Embryonic facial prominence (tissue), 1 donor: ENCODE measurements around the gene MAPT.

ENCODE experiments used
- DNase-seq: peaks from one replicate; pipeline ENCODE4 v3.0.0-alpha.2; 2016; ENCODE audit errors: extremely low spot score

Gene MAPT

DNA sequence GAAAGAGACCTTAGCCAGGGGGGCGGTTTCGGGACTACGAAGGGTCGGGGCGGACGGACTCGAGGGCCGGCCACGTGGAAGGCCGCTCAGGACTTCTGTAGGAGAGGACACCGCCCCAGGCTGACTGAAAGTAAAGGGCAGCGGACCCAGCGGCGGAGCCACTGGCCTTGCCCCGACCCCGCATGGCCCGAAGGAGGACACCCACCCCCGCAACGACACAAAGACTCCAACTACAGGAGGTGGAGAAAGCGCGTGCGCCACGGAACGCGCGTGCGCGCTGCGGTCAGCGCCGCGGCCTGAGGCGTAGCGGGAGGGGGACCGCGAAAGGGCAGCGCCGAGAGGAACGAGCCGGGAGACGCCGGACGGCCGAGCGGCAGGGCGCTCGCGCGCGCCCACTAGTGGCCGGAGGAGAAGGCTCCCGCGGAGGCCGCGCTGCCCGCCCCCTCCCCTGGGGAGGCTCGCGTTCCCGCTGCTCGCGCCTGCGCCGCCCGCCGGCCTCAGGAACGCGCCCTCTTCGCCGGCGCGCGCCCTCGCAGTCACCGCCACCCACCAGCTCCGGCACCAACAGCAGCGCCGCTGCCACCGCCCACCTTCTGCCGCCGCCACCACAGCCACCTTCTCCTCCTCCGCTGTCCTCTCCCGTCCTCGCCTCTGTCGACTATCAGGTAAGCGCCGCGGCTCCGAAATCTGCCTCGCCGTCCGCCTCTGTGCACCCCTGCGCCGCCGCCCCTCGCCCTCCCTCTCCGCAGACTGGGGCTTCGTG is at the start of gene MAPT:
TSS of gene MAPT (plus strand) at position 533 of the 763 bp plus-strand sequence. CDS start 67,784 bp downstream, outside the sequence.
- DNase-seq: peak; percentile 83

DNA sequence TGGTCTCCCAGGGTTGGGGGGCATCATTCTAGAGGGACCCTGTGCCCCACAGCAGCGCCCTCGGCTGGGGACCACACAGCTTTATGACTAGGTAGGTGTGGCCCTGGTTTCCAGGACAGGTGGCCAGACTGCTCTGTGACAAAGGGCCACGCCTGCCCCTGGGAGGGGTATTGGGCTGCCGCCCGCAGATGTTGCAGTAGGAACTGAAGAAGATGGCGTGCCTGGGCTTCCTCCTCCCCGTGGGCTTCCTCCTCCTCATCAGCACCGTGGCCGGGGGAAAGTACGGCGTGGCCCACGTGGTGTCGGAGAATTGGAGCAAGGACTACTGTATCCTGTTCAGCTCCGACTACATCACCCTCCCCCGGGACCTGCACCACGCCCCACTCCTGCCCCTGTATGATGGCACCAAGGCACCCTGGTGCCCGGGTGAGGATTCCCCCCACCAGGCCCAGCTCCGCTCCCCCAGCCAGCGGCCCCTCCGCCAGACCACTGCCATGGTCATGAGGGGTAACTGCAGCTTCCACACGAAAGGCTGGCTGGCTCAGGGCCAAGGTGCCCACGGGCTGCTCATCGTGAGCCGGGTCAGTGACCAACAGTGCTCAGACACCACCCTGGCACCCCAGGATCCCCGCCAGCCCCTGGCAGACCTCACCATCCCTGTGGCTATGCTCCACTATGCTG is 49.5 kb upstream of the MAPT start, which contains the start of gene SPPL2C:
TSS of gene SPPL2C (plus strand) at position 187 of the 681 bp plus-strand sequence. CDS start at position 213, 26 bp downstream.
- no peak for DNase-seq

DNA sequence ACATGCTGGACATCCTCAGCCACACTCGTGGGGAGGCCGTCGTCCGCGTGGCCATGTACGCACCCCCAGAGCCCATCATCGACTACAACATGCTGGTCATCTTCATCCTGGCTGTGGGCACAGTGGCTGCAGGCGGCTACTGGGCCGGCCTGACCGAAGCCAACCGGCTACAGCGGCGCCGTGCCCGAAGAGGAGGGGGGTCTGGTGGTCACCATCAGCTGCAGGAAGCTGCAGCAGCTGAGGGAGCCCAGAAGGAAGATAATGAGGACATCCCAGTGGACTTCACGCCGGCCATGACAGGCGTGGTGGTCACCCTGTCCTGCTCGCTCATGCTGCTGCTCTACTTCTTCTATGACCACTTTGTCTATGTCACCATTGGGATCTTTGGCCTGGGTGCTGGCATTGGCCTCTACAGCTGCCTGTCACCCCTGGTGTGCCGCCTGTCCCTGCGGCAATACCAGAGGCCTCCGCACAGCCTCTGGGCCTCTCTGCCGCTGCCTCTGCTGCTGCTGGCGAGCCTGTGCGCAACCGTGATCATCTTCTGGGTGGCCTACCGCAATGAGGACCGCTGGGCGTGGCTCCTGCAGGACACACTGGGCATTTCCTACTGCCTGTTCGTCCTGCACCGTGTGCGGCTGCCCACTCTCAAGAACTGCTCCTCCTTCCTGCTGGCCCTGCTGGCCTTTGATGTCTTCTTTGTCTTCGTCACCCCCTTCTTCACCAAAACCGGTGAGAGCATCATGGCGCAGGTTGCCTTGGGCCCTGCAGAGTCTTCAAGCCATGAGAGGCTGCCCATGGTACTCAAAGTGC is 48.8 kb upstream of the MAPT start:
- no peak for DNase-seq

- no peak for DNase-seq
These were observed 48.1 kb upstream of the MAPT start for GRCh38 chr17:45846223-45846622.

DNA sequence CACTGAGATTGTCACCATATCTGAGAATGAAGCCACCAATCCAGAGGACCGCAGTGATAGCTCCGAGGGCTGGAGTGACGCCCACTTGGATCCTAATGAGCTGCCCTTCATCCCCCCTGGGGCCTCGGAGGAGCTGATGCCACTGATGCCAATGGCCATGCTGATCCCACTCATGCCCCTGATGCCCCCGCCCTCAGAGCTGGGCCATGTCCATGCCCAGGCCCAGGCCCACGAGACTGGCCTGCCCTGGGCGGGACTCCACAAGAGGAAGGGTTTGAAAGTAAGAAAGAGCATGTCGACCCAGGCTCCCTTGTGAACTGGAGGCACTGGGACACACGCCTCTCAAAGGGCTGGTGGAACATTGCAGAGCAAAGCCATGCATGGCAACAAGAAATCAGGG is 47.7 kb upstream of the MAPT start:
- DNase-seq: no peak

GRCh38 chr17:45847101-45847500 is 47.3 kb upstream of the MAPT start:
- DNase-seq: no peak

GRCh38 chr17:45847747-45848146 is 46.6 kb upstream of the MAPT start:
- DNase-seq: no peak

GRCh38 chr17:45848405-45848804 is 45.9 kb upstream of the MAPT start:
- no peak for DNase-seq

GRCh38 chr17:45848868-45849535 is 45.4 kb upstream of the MAPT start:
- DNase-seq: no peak

DNA sequence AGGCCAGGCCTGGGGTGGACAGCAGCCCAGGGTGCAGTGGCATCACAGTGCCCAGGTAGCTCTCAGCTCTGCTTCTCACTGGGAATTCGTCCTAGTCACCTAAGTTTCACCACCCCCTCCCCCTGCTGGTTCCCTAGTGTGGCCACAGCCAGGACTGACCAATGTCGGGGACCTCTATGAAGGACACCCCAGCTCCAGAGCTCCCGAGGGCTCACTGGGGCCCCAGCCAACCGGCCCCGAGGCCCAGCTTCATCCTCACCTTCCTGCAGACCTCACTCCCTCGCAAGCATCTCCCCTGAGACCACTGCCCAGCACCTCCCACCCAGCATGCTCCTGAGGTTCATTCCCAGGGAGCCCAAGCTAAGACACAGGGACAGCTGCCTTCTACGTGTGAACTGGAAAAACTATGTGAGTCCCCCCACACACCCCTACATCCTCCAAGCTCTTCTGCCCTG is 44.8 kb upstream of the MAPT start:
- DNase-seq: no peak

DNA sequence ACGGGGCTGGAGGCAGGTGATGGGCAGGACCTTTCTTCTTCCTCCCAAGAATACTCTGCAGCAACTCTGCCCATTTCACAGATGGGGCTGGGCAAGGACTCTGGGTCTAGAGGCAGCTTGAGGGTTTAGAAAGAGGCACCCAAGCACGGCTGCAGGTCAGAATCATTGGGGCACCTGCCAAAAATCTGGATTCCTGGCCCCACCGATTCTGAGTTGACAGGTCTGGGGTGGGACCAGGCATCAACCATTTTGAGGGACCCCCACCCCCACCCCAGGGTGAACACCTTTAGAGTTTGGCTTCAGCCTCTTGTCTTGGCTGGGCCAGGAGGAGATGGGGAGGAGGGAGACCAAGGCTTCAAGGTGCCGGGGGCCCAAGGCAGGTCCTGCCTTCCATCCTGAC is 44.3 kb upstream of the MAPT start:
- DNase-seq: no peak

DNA sequence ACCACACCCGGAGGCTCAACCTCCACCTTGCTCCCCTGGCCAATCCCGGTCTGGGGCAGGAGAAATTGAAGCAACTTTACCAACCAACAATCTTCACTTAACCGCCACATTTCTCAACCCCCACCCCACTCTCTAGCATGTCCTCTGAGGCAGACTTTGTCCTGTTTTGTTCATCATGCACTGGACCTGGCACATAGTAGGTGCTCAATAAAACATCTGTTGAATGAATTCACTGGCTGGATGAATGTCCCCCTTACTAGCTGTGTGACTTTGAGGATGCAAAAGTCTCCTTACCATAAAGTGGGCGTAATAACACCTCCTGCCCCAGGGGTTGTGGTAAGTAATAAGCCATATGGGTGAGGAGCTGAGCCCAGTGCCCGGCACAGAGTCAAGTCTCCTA is 43.9 kb upstream of the MAPT start:
- no peak for DNase-seq

DNA sequence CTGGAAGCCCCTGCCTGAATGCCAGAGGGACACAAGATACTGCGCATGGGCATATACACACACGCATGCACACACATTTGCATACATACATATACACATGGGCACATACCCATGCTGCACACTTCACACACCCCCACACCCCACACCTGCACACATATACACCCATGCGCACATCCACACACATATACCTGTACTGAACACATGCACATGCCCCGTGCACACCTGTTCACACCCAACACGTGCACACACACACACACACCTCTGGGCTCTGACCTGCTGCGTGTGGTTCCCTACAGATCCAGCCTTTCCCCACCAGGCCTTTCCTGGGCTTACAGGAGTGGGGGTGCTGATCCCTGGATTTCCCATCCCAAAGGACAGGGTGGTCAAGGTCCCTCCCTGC is 43.3 kb upstream of the MAPT start:
- no peak for DNase-seq

GRCh38 chr17:45851464-45851863 is 42.9 kb upstream of the MAPT start:
- DNase-seq: no peak

DNA sequence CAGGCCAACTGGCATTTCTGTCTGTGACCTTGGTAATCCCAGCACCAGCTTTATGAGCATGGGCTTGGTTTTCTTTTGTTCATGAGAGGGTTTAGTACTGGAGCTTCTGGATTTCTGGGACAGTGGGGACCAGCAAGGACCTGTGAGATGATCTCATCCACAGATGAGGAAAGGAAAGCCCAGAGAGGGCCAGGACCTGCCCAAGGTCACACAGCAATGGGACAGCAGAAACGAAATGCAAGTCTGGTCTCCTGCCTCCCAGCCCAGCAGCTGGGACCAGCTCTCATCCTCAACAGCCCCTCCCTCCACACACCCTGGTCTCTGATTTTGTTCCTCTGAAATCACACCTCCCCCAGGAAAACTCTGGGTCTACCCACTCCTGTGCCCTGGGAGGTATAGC is 42.5 kb upstream of the MAPT start:
- no peak for DNase-seq

DNA sequence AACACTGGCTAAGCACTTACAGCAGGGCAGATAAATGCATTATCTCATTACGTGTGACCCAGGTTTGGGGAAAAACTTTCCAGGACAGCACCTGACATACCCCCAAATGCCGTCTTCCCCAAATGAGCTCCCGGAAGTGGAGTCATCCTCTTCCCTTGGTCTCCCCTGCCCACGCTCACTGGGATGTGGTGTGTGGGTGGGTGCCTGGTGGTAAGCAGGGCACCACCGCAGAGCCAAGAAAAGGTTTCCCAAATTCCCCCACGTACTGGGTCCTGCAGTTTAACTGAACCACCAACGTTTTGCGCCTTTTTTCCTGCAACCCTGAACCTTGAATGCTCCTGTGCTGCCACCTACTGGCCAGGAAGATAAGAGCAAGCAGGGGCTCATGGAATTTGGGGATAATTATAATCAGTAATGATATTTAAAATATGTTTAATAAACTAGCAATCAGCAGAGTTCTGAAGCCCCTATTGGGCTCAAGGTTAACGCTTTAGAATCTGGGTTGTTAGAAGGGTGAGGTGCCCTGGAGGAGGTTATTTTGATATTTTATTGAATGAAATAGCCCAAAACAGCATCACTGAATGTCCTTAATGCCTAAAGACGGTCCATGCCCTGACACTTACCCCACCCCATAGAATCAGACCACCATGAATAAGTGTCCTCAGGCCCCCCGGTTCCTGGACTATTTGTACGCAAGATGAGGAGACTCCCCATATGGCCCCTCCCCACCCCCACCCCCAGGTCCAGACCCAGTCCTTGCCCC is 41.6 kb upstream of the MAPT start:
- peak; percentile 41 for DNase-seq

GRCh38 chr17:45854209-45854608 is 40.1 kb upstream of the MAPT start:
- DNase-seq: no peak

DNA sequence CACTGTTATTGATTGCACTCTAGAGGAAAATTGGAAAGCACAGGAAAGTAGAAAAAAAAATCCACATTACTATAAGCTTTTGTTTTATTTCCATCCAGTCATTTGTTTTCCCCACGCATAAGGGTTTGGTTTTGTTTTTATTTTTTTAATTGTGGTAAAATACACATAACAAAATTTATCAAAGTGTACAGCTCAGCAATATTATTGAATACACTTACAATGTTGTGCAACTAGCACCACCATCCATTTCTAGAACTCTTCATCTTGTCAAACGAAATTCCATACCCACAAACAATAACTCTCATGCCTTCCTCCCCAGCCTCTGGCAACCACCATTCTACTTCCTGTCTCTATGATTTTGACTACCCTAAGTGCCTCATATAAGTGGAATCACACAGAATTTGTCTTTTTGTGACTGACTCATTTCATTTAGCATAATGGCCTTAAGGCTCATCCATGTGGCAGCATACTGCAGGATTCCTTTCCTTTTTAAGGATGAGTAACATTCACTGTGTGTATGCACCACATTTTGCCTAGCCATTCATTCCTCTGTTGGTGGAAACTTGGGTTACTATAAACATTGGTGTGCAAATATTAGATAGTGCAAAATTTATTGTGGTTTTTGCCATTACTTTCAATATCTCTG is 38.5 kb upstream of the MAPT start:
- no peak for DNase-seq

- DNase-seq: peak; percentile 11
These were observed 36.2 kb upstream of the MAPT start for GRCh38 chr17:45857977-45858708.

DNA sequence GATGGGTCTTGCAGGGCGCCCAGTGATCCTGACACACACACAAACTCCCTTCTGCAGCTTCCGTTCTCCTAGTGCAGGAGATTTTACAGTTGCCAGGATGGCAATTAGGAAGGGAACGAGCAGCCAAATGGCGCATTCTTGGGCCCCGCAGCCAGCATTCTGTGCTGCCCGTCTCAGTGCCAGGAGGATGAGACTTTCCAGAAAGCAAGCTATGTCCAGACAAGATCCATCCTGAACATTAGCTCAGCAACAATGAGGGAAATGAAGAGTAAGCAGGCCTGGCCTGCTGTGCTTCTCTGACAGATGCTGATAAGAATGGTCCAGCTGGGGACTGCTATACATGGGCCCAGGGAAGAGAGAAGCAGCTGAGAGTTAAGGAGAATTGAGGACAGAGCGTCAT is 33.2 kb upstream of the MAPT start:
- DNase-seq: no peak
